Left colon (tissue), 2 donors: ENCODE measurements around the gene HIPK3. TPM values are rescaled to one million over a fixed set of nuclear protein-coding genes. Genes with fewer than 3 reads are reported as not detected.

Source experiments
- ATAC-seq: fragments of 200-7000 bp; cut with Tn5 transposase; one replicate; pipeline ENCODE4 v1.9.1; 2020; ENCODE audit warnings: mild to moderate bottlenecking, moderate library complexity
- DNase-seq, 2 donors: peaks; one replicate each; pipeline ENCODE4 v3.0.0-alpha.2; 2020
- intact Hi-C, 2 donors: fragments of 100-400 bp; cut with DNase I in 1 of 2; cut with micrococcal nuclease in 1 of 2; formaldehyde crosslinking; loops; one replicate each; pipeline versions ENCODE4 v1.11.2 to v1.14.0; 2022; cut with DNase I, micrococcal nuclease
- total RNA-seq, 2 donors: library from RNA; stranded (reverse); fragmentation: NEBNext Ultra II Directional; extraction: Animal tissue kit (Norgen Biotek cat#: 25700); gene quantifications; one replicate each; pipeline ENCODE4 v1.2.1, GENCODE V29; 2021
- donor health status: DM: no; HTN: no; CAD: no.
- donor health status: DM: yes; HTN: yes; CAD: no.

HIPK3 gene
- total RNA-seq, 2 donors from 2014 or later: 59.9 to 85.4 TPM

GRCh38 chr11:33377412-33378370 is 120.5 kb downstream of the HIPK3 start:
- intact Hi-C loops: no loop called here
- ATAC-seq: no peak
- no peak for DNase-seq

DNA sequence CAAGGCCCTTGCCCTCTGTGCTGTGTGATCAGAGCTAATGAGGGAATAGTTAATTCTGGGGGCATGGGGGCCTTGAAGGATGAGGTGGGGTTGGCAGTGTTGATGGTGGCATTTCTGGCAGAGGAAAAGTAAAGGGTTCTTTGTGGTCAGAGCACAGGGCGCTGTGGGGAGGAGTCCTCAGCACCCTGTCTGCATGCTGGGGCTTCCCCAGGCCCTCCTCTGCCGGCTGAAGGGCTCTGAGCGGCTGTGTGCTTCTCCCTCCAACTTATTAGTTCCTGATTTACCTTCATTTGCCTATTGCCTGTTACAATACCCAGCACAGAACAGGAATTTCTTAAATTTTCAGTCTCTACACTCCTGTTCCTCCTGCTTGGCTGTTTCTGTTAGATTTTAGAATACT is 122.8 kb downstream of the HIPK3 start:
- intact Hi-C loops: no loop called here
- ATAC-seq (no peak), DNase-seq (no peak)

DNA sequence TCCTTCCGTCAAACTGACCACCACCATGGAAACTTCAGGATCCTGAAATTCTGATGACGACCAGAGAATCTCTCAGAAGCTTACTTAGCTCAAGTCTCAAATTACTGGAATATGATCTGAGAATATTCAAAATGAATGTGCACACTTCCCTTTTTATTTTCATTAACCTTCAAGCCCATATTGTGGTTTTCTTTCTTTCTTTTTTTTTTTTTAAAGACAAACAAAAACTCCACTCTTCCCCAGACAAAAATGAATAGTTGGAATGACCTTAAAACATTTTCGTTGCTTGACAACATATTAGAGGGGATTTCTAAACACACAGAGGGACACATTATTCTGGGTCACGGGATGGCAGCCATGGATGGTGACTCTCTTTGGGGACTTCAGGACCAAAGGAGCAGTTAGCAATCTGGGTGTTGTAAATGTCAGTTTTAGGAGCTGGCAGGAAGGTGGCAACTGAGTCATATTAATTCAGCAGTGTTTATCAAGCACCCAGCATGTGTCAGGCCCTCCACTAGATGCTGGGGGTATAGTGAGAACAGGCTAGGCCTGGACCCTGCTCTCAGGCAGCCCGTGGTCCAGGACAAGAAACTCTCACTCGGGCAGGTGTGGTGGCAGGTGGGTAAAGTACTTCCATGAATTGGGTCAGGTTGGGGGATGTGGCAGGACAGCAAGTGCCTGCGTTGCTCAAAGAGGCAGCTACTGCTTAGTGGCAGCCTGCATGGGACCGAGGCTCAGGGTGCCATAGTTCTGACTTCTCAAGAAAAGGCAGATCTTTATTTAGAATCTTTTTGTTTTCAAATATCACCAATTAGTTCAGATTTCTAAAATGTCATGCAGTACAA is 126.1 kb downstream of the HIPK3 start:
- intact Hi-C loops: no loop called here
- no peak for ATAC-seq
- DNase-seq: no peak

DNA sequence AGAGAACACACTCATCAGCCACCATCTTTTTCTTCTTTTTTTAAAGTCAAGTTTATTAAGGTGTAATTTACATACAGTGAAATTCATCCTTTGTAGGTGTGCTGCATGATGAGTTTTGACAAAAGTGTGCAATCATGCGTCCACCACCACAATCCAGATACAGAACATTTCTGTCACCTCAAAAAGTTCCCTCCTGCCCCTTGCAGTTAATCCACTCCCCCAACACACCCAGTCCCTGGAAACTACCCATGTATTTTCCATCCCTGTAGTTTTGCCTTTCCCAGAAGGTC is 126.7 kb downstream of the HIPK3 start:
- DNase-seq (no peak), ATAC-seq (no peak)
- intact Hi-C loops: no loop called here

- ATAC-seq (no peak), DNase-seq (no peak)
- intact Hi-C loops: no loop called here
Measured at GRCh38 chr11:33384220-33384619, 127.0 kb downstream of the HIPK3 start.

DNA sequence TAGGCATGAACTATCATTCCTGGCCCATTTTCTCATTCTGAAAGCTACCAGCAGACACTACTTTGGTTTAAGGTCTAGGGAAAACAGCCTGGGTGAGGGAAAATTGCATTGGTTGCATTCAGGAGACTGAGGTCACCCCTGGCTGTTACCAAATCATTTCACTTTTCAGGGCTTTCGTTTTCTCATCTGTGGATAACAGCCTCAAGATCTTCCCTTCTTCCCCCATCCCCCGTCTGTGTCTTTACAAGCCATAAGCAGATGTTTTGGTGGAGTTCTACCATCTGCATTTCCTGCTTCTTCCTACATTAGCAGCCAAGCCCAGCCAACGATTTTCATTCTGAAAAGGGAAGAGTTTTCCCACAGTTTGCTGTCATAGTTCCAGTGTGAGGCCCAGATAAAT is 130.4 kb downstream of the HIPK3 start:
- intact Hi-C loops: no loop called here
- ATAC-seq (no peak), DNase-seq (no peak)

DNA sequence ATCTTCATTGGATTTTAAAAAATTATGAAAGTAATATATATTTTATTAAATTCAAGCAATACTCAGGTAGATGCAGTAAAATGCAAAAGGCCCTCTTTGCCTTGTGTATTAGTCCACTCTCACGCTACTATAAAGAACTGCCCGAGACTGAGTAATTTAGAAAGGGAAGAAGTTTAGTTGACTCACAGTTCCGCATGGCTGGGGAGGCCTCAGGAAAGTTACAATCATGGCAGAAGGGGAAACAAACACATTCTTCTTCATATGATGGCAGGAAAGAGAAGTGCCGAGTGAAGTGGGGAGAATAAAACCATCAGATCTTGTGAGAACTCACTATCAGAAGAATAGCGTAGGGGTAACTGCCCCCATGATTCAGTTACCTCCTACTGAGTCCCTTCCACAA is 130.8 kb downstream of the HIPK3 start:
- intact Hi-C loops: no loop called here
- ATAC-seq: no peak
- DNase-seq: no peak

DNA sequence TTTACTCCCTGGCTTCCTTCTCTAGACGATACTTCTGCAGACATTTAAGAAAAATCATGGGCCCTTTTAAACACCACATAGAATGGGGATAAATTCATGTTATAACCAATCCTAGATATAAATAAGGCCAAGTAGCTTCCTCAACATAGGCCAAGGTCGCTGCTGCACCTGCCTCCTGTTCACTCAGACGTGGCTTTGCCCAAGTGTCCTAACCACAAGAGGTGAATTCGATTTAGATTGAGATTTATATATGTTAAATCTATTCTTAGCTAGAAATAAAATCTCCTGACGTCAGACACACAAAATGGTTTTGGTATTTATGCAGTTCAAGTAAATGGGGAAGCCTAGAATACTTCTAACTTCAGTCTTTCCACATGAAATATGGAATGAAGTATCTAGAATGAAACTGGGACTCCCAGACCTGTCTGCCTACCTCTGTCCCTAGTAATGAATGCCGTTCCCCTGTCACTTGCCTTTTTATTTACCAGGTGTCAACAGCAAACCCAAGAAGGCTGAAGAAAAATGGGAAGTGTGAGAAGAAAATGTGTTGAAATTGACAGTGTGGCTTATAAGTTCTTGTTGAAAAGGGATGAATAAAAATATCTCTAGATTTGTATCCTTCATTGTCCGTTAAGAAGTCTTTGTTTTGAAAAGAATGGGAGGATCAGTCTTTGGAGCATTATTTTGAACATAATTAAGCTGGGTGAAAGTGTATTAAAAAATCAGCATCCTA is 131.8 kb downstream of the HIPK3 start:
- intact Hi-C loops: no loop called here
- ATAC-seq: no peak
- no peak for DNase-seq

GRCh38 chr11:33389635-33390034 is 132.5 kb downstream of the HIPK3 start:
- no peak for DNase-seq
- intact Hi-C loops: no loop called here
- ATAC-seq: no peak

GRCh38 chr11:33390944-33391892 is 134.0 kb downstream of the HIPK3 start:
- ATAC-seq (no peak), DNase-seq (no peak)
- intact Hi-C loops: no loop called here

DNA sequence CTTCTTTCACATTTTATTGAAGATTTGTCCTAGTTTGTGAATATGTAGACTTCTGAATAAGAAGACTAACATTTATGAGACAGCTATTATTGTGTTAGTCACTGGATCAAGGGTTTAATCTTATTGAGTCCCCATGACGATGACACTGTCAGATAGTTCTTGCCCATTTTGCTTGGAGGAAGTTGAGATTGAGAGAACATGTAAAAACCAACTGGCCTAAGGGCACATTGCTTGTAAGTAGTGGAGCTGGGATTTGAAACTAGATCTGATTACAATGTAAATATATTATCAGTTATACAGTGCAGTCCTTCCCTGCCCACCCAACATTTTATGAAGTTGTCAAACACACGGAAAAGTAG is 134.7 kb downstream of the HIPK3 start:
- intact Hi-C loops: no loop called here
- ATAC-seq (no peak), DNase-seq (no peak)

- intact Hi-C loops: no loop called here
- DNase-seq (no peak), ATAC-seq (no peak)
Measured at GRCh38 chr11:33394431-33395109, 137.4 kb downstream of the HIPK3 start.

DNA sequence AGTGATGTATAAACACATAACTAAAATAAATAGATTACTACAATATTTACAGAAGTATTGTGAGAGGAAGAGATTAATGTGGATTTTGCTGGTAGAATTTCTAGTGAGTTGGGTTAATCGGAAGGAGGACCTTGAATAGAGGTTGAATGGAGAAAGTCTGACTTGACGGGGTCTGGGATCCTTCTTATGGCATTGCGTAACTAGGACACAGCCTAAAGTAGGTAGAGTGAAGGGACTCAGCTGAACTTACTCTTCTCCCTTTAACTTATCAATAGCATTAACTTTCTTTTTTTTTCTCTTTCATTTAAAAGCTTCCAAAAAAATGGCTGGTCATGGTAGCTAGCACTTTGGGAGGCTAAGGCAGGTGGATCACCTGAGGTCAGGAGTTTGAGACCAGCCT is 139.2 kb downstream of the HIPK3 start:
- intact Hi-C loops: no loop called here
- DNase-seq (no peak), ATAC-seq (no peak)

DNA sequence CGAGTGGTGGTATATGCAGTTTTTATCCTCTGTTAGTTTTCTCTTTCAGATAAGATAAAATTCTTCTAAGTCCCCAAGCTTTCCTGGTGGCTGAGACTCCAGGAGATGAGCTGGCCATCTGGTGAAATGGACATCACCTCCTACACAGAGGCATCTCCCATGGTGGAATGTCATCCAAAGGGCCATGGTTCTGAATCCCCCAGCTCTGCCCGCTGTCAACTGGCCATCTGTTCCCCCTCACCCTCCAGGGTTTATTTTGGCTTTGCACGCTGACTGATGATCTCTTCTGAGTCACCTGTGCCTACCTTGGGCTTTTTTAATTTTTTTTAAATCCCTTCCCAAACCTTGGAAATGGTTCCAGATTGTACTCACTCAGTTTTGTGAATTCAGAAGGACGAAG is 142.2 kb downstream of the HIPK3 start:
- no peak for DNase-seq
- no peak for ATAC-seq
- intact Hi-C loops: no loop called here

- intact Hi-C loops: no loop called here
- no peak for ATAC-seq
- no peak for DNase-seq
Measured at GRCh38 chr11:33402066-33402465, 144.9 kb downstream of the HIPK3 start.

DNA sequence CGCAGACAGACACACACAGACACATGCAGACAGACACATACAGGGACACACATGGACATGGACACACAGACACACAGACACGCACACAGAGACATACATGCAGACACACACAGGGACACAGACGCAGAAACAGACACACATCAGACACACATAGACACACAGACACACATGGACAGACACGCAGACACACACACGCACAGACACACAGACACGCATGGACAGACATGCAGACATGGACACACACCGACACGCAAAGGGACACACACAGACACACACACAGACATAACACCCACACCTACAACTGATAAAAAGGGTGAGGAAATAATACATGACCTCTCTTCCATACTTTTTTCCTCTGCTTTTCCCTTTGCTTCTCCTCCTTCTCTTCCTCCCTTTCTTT is 146.2 kb downstream of the HIPK3 start:
- no peak for DNase-seq
- intact Hi-C loops: no loop called here
- ATAC-seq: no peak

- intact Hi-C loops: no loop called here
- no peak for DNase-seq
- no peak for ATAC-seq
Measured at GRCh38 chr11:33405834-33406602, 148.8 kb downstream of the HIPK3 start.
